ENCODE data around the gene ENHO. TPM values are rescaled to one million over a fixed set of nuclear protein-coding genes. Genes with fewer than 3 reads are reported as not detected.
A peak's percentile ranks its signal among the peaks of the same experiment; 100 is the strongest.

The ENHO gene
- total RNA-seq, 6 experiments from 2014 or later, result 1.5 to 2.7 (median 2.1) TPM

- intact Hi-C loops (cut with DNase I), result no loop called here
Measured at GRCh38 chr9:34565856-34566255, 43.1 kb upstream of the ENHO start.

GRCh38 chr9:34564617-34565016, 41.8 kb upstream of the ENHO start:
- no peak for TF ChIP-seq POLR2A (IDR thresholded peaks at IDR 0.05)
- TF ChIP-seq, protein P1, sequence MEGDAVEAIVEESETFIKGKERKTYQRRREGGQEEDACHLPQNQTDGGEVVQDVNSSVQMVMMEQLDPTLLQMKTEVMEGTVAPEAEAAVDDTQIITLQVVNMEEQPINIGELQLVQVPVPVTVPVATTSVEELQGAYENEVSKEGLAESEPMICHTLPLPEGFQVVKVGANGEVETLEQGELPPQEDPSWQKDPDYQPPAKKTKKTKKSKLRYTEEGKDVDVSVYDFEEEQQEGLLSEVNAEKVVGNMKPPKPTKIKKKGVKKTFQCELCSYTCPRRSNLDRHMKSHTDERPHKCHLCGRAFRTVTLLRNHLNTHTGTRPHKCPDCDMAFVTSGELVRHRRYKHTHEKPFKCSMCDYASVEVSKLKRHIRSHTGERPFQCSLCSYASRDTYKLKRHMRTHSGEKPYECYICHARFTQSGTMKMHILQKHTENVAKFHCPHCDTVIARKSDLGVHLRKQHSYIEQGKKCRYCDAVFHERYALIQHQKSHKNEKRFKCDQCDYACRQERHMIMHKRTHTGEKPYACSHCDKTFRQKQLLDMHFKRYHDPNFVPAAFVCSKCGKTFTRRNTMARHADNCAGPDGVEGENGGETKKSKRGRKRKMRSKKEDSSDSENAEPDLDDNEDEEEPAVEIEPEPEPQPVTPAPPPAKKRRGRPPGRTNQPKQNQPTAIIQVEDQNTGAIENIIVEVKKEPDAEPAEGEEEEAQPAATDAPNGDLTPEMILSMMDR (IDR thresholded peaks at IDR 0.05), result no peak
- no peaks in the 10 kb centered on the region for H3K9me3 ChIP-seq
- WGBS (ENCODE audit: insufficient coverage, low coverage, low lambda C conversion rate, missing lambda C conversion rate), result 88% methylated on average over 3 of the region's 16 CpGs
- H3K4me3 ChIP-seq, result no peak overlapping the region
- no peak overlapping the region for H3K27ac ChIP-seq
- H3K36me3 ChIP-seq, result no peaks in the 10 kb centered on the region
- no peaks in the 10 kb centered on the region for H3K27me3 ChIP-seq
- intact Hi-C loops (cut with DNase I), result no loop called here
- H3K4me1 ChIP-seq, result peaks cover 0 to 8% (median 0%) of the 10 kb centered on the region in 4 donors
- DNase-seq (peak in 1 of 3 donors; percentile 43), ATAC-seq (no peak)

More at GRCh38 chr9:34565856-34566255, 43.1 kb upstream of the ENHO start:
- no peak for TF ChIP-seq POLR2A (IDR thresholded peaks at IDR 0.05)
- TF ChIP-seq, protein P1 (IDR thresholded peaks at IDR 0.05), result no peak
- no peaks in the 10 kb centered on the region for H3K36me3 ChIP-seq
- no peaks in the 10 kb centered on the region for H3K9me3 ChIP-seq
- H3K4me1 ChIP-seq, result no peaks in the 10 kb centered on the region
- H3K27me3 ChIP-seq, result no peaks in the 10 kb centered on the region
- H3K4me3 ChIP-seq, result no peak overlapping the region
- H3K27ac ChIP-seq, result no peak overlapping the region
- ATAC-seq, result no peak
- WGBS (ENCODE audit: insufficient coverage, low coverage, low lambda C conversion rate, missing lambda C conversion rate), result 50% methylated on average over 4 of the region's 8 CpGs
- DNase-seq, result no peak

DNA sequence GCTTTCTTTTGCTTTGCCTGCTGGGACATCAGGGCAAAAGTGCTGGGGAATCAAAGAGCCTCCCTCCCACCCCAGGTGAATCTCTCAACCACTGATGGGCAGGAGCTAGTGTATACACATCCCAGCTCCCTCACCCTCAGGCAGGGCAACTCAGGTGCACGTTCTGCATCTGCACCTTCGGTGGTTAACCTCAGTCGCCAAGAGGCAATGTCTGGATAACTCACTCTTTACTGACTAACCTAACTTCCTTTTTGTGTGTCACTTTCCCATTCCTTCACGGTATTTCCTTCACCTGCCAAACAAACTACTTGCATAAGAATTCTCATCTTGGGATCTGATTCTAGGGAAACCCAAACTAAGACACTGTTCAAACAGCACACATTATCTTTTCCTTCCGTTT, 40.5 kb upstream of the ENHO start:
- no peak overlapping the region for H3K4me3 ChIP-seq
- peaks cover 0 to 8% (median 0%) of the 10 kb centered on the region in 4 donors for H3K4me1 ChIP-seq
- ATAC-seq (no peak), DNase-seq (no peak)
- no peaks in the 10 kb centered on the region for H3K27me3 ChIP-seq
- H3K9me3 ChIP-seq, result no peaks in the 10 kb centered on the region
- no peaks in the 10 kb centered on the region for H3K36me3 ChIP-seq
- no peak for TF ChIP-seq POLR2A (IDR thresholded peaks at IDR 0.05)
- TF ChIP-seq, protein P1 (IDR thresholded peaks at IDR 0.05), result no peak
- 83% methylated on average over 5 of the region's 5 CpGs for WGBS (ENCODE audit: insufficient coverage, low coverage, low lambda C conversion rate, missing lambda C conversion rate)
- no peak overlapping the region for H3K27ac ChIP-seq
- intact Hi-C loops (cut with DNase I), result no loop called here

- ATAC-seq, result peak in 2 of 4 donors; percentile 40 to 47
- H3K27me3 ChIP-seq, result no peaks in the 10 kb centered on the region
Measured at GRCh38 chr9:34562135-34562745, 39.5 kb upstream of the ENHO start.

More at GRCh38 chr9:34562135-34562745, 39.5 kb upstream of the ENHO start:
- intact Hi-C loops (cut with DNase I), result no loop called here
- H3K4me3 ChIP-seq, result no peak overlapping the region
- WGBS (ENCODE audit: insufficient coverage, low coverage, low lambda C conversion rate, missing lambda C conversion rate), result 84% methylated on average over 7 of the region's 7 CpGs
- TF ChIP-seq POLR2A (IDR thresholded peaks at IDR 0.05), result no peak
- TF ChIP-seq, protein P1 (IDR thresholded peaks at IDR 0.05), result peak; percentile 34 to 67 (median 44)
- no peaks in the 10 kb centered on the region for H3K9me3 ChIP-seq
- peaks cover 0 to 8% (median 0%) of the 10 kb centered on the region in 4 donors for H3K4me1 ChIP-seq
- DNase-seq, result peak in 1 of 3 donors; percentile 15
- H3K36me3 ChIP-seq, result no peaks in the 10 kb centered on the region
- no peak overlapping the region for H3K27ac ChIP-seq
